ENCODE measurements around the gene TMCO4. TPM values are rescaled to one million over a fixed set of nuclear protein-coding genes. Genes with fewer than 3 reads are reported as not detected.

The TMCO4 gene
- total RNA-seq, 1 donor from 2014 or later = 4.1 TPM

DNA sequence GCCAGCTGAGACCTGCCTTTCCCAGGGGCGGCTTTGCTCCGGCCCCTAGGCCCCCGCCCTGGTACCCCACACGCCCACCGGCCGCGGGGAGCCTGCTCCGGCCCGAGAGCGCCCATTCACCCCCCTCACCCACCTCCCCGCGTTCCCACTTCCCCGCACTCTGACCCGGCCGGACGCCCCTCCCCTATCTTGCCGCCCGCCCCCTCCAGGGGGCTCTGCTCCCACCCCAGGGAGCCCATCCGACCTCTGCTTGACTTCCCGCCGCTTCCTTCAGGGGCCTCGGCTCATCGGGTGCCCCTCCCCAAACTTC lies 134.6 kb downstream of the TMCO4 start:
- DNase-seq (ENCODE audit: low spot score) = no peak
- Mint-ChIP-seq H3K4me3 (ENCODE audit: unreplicated experiment) (no peak overlapping the region), H3K27ac (ENCODE audit: unreplicated experiment) (no peak overlapping the region), H3K4me1 (ENCODE audit: unreplicated experiment) (peaks cover 12% of the 10 kb centered on the region), H3K36me3 (ENCODE audit: low read depth, unreplicated experiment) (no peaks in the 10 kb centered on the region), H3K27me3 (ENCODE audit: unreplicated experiment) (peaks cover 14% of the 10 kb centered on the region), H3K9me3 (ENCODE audit: unreplicated experiment) (peaks cover 4% of the 10 kb centered on the region)
- TF ChIP-seq, protein P1, sequence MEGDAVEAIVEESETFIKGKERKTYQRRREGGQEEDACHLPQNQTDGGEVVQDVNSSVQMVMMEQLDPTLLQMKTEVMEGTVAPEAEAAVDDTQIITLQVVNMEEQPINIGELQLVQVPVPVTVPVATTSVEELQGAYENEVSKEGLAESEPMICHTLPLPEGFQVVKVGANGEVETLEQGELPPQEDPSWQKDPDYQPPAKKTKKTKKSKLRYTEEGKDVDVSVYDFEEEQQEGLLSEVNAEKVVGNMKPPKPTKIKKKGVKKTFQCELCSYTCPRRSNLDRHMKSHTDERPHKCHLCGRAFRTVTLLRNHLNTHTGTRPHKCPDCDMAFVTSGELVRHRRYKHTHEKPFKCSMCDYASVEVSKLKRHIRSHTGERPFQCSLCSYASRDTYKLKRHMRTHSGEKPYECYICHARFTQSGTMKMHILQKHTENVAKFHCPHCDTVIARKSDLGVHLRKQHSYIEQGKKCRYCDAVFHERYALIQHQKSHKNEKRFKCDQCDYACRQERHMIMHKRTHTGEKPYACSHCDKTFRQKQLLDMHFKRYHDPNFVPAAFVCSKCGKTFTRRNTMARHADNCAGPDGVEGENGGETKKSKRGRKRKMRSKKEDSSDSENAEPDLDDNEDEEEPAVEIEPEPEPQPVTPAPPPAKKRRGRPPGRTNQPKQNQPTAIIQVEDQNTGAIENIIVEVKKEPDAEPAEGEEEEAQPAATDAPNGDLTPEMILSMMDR (IDR thresholded peaks at IDR 0.05; ENCODE audit: unreplicated experiment) = no peak

DNA sequence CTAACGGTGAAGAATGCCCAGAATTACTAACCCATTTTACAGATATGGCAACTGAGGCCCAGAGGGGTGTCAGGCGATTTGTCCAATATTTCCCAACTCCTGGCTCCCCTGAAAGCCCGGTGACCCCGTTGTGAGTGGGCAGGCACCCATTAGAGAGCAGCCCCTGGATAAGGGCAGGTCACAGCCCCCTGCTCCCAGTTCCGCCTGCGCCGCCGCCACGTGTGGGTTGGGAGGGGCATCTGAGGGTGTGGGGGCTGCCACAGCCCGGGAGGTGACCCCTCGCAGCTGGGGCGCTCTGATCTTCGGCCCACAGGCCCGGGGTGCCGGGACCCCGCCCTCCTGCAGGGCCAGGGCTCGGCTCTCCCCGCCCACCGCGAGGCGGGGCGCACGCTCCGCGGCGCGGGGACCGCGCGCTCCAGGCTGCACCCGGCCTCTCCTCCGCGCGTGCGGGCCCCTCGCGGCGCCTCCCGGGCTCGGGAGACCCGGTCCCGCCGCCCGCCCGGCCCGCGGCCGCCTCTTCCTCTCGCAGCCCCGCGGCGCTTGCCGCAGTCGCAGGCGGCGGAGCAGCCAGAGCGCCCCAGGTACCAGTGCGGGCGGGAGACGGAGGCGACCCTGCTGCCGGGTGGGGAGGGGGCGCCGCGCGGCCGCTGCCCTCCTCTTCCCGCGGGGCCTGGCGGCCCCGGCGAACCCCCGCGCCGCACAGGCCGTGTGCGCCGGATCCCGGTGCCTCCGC lies 135.1 kb downstream of the TMCO4 start, which contains the start of gene HTR6:
TSS of gene HTR6 (plus strand) at position 423 of the 733 bp plus-strand sequence. CDS start 879 bp downstream, outside the sequence.
- no peak within 1 kb of the TSS for H3K4me3 Mint-ChIP-seq (ENCODE audit: unreplicated experiment)
- H3K4me1 Mint-ChIP-seq (ENCODE audit: unreplicated experiment) = peaks cover 8% of the 10 kb centered on the region
- peaks cover 14% of the 10 kb centered on the region for H3K27me3 Mint-ChIP-seq (ENCODE audit: unreplicated experiment)
- TF ChIP-seq, protein P1 (IDR thresholded peaks at IDR 0.05; ENCODE audit: unreplicated experiment) = no peak
- no peak for DNase-seq (ENCODE audit: low spot score)
- H3K9me3 Mint-ChIP-seq (ENCODE audit: unreplicated experiment) = peaks cover 4% of the 10 kb centered on the region
- H3K27ac Mint-ChIP-seq (ENCODE audit: unreplicated experiment) = no peak within 1 kb of the TSS
- H3K36me3 Mint-ChIP-seq (ENCODE audit: low read depth, unreplicated experiment) = no peaks in the 10 kb centered on the region

DNA sequence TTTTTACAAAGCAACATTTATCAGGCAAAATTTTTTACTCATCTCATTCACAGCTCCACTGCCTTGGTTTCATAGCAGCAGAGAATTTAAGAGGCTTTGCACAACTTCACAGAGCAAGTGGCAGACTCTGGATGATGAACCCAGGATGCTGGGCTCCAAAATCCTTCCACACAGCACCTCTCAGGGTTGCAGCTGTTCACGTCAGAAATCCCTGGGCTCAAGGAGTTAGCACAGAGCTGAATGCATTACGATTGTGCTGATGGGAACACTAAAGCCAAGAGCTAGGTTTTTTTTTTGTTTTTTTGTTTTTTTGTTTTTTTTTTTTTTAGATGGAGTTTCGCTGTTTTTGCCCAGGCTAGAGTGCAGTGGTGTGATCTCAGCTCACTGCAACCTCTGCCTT lies 137.4 kb downstream of the TMCO4 start:
- peaks cover 16% of the 10 kb centered on the region for H3K27me3 Mint-ChIP-seq (ENCODE audit: unreplicated experiment)

DNA sequence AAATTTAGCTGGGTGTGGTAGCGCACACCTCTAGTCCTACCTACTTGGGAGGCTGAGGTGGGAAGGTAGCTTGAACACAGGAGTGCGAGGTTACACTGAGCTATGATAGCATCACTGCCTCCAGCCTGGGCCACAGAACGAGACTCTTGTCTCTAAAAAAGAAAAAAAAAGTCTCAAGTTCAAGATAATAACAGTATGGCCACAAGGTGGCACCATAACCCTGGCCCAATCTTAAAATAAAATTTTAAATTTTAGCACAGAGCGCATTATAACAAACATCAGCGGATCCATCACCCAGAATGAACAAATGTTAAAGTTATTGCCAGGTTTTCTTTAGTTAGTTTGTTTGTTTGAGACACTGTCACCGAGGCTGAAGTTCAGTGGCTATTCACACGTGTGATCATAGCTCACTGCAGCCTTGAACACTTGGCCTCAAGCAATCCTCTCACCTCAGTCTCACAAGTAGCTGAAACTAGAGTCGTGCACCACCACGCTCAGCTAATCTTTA lies 137.9 kb downstream of the TMCO4 start:
- TF ChIP-seq, protein P1 (IDR thresholded peaks at IDR 0.05; ENCODE audit: unreplicated experiment) = peak; percentile 89
- Mint-ChIP-seq H3K4me1 (ENCODE audit: unreplicated experiment) (peaks cover 6% of the 10 kb centered on the region), H3K9me3 (ENCODE audit: unreplicated experiment) (no peaks in the 10 kb centered on the region), H3K36me3 (ENCODE audit: low read depth, unreplicated experiment) (no peaks in the 10 kb centered on the region), H3K4me3 (ENCODE audit: unreplicated experiment) (no peak overlapping the region), H3K27me3 (ENCODE audit: unreplicated experiment) (peaks cover 13% of the 10 kb centered on the region), H3K27ac (ENCODE audit: unreplicated experiment) (no peak overlapping the region)
- no peak for DNase-seq (ENCODE audit: low spot score)

More for the DNA sequence above, 137.4 kb downstream of the TMCO4 start:
- no peaks in the 10 kb centered on the region for H3K36me3 Mint-ChIP-seq (ENCODE audit: low read depth, unreplicated experiment)
- H3K9me3 Mint-ChIP-seq (ENCODE audit: unreplicated experiment) = peaks cover 4% of the 10 kb centered on the region
- peaks cover 9% of the 10 kb centered on the region for H3K4me1 Mint-ChIP-seq (ENCODE audit: unreplicated experiment)
- no peak for DNase-seq (ENCODE audit: low spot score)
- no peak overlapping the region for H3K4me3 Mint-ChIP-seq (ENCODE audit: unreplicated experiment)
- TF ChIP-seq, protein P1 (IDR thresholded peaks at IDR 0.05; ENCODE audit: unreplicated experiment) = no peak
- H3K27ac Mint-ChIP-seq (ENCODE audit: unreplicated experiment) = no peak overlapping the region

DNA sequence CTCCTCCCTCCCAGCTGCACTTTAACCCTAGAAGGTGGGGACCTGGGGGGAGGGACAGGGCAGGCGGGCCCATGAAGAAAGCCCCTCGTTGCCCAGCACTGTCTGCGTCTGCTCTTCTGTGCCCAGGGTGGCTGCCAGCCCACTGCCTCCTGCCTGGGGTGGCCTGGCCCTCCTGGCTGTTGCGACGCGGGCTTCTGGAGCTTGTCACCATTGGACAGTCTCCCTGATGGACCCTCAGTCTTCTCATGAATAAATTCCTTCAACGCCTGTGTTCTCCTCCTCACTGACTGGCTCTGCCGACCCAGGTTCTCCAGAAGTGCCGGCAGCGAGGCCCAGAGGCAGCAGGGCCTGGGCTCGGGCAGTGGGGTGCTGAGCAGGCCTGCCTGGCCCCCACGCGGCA lies 141.5 kb downstream of the TMCO4 start:
- peaks cover 4% of the 10 kb centered on the region for H3K27me3 Mint-ChIP-seq (ENCODE audit: unreplicated experiment)
- H3K4me1 Mint-ChIP-seq (ENCODE audit: unreplicated experiment) = peaks cover 9% of the 10 kb centered on the region
- H3K4me3 Mint-ChIP-seq (ENCODE audit: unreplicated experiment) = no peak overlapping the region
- H3K27ac Mint-ChIP-seq (ENCODE audit: unreplicated experiment) = no peak overlapping the region
- H3K9me3 Mint-ChIP-seq (ENCODE audit: unreplicated experiment) = no peaks in the 10 kb centered on the region
- no peak for DNase-seq (ENCODE audit: low spot score)
- TF ChIP-seq, protein P1 (IDR thresholded peaks at IDR 0.05; ENCODE audit: unreplicated experiment) = no peak
- H3K36me3 Mint-ChIP-seq (ENCODE audit: low read depth, unreplicated experiment) = no peaks in the 10 kb centered on the region

All from endothelial cell (in vitro differentiated cells).